H1 (cell line): ENCODE data around the gene MORC2. TPM values are rescaled to one million over a fixed set of nuclear protein-coding genes. Genes with fewer than 3 reads are reported as not detected.

Source experiments
- CTCF ChIA-PET: fragments of 300-600 bp; sonication (Branson Sonifier 250); formaldehyde crosslinking; loops from one replicate; lab custom pipeline; 2021; ENCODE audit not compliant: partially characterized antibody; lab: Charles Lee
- POLR2A ChIA-PET: fragments of 300-600 bp; sonication (Branson Sonifier 250); formaldehyde crosslinking; loops from one replicate; lab custom pipeline; 2021; ENCODE audit warnings: inconsistent platforms; ENCODE audit not compliant: partially characterized antibody; lab: Charles Lee
- DNase-seq, 2 experiments: peaks; one replicate each; pipeline versions ENCODE4 v3.0.0 to v3.0.0-alpha.2; 2010 to 2022; ENCODE audit warnings: low spot score in 2 of 2, low read depth in 1 of 2, mixed read lengths in 1 of 2
- FAIRE-seq: peaks from 2 replicates; lab custom pipeline; 2011; peaks lifted over from hg19 to GRCh38; lab: Jason Lieb, UNC
- H2AFZ ChIP-seq: 2 replicates; pipeline ENCODE4 v1.8.1; 2012; ENCODE audit warnings: low read length, inconsistent platforms
- H2AK5ac ChIP-seq: 2 replicates; pipeline ENCODE4 v1.6.1; 2013; ENCODE audit warnings: low read depth, low read length
- H2BK120ac ChIP-seq: replicated peaks from 2 replicates; pipeline ENCODE3; 2013; ENCODE audit warnings: low read depth, low read length, inconsistent platforms
- H2BK12ac ChIP-seq: 2 replicates; pipeline ENCODE4 v1.6.1; 2013; ENCODE audit warnings: low read depth, low read length
- H2BK15ac ChIP-seq: 2 replicates; pipeline ENCODE4 v1.6.1; 2013; ENCODE audit warnings: low read length
- H2BK20ac ChIP-seq: 2 replicates; pipeline ENCODE4 v1.6.1; 2013; ENCODE audit warnings: low read length
- H2BK5ac ChIP-seq: 2 replicates; pipeline ENCODE4 v1.6.1; 2013; ENCODE audit warnings: low read depth, low read length
- H3K14ac ChIP-seq: 2 replicates; pipeline ENCODE4 v1.6.1; 2013; ENCODE audit warnings: inconsistent platforms; ENCODE audit not compliant: insufficient read length
- H3K18ac ChIP-seq: 2 replicates; pipeline ENCODE4 v1.6.1; 2013; ENCODE audit warnings: low read length; ENCODE audit errors: extremely low read depth
- H3K23ac ChIP-seq: 2 replicates; pipeline ENCODE4 v1.6.1; 2013; ENCODE audit warnings: inconsistent platforms; ENCODE audit not compliant: insufficient read length
- H3K23me2 ChIP-seq: 2 replicates; pipeline ENCODE4 v1.6.1; 2013; ENCODE audit warnings: low read depth, low read length
- H3K27ac ChIP-seq: 2 replicates; pipeline ENCODE4 v1.6.1; 2011; ENCODE audit warnings: low read depth, low read length, inconsistent platforms
- H3K27me3 ChIP-seq, 4 experiments: replicated peaks in 1 of 4; 1 replicate in 1 of 4; 2 replicates in 3 of 4; pipeline versions ENCODE4 v1.6.1 to v1.8.1; 2011 to 2013; ENCODE audit warnings: low read length in 3 of 4, mild to moderate bottlenecking in 3 of 4, inconsistent platforms in 2 of 4, mixed read lengths in 2 of 4, moderate library complexity in 1 of 4; ENCODE audit not compliant: control insufficient read depth in 3 of 4, insufficient read depth in 3 of 4; ENCODE audit errors: extremely low read depth in 1 of 4
- H3K36me3 ChIP-seq, 4 experiments: 2 replicates each; pipeline versions ENCODE4 v1.6.1 to v1.8.1; 2011 to 2013; ENCODE audit warnings: mild to moderate bottlenecking in 4 of 4, low read length in 3 of 4, moderate library complexity in 2 of 4, control low read depth in 1 of 4, inconsistent platforms in 1 of 4; ENCODE audit not compliant: insufficient read depth in 4 of 4, control insufficient read depth in 2 of 4
- H3K4ac ChIP-seq: replicated peaks from 2 replicates; pipeline ENCODE3; 2013; ENCODE audit warnings: low read length, low read depth, mixed read lengths, inconsistent platforms; ENCODE audit not compliant: insufficient read length
- H3K4me1 ChIP-seq, 4 experiments: replicated peaks in 1 of 4; 1 replicate in 1 of 4; 2 replicates in 3 of 4; pipeline versions ENCODE4 v1.6.1 to v1.8.1; 2011 to 2013; ENCODE audit warnings: low read length in 3 of 4, inconsistent platforms in 2 of 4, mixed read lengths in 1 of 4; ENCODE audit not compliant: insufficient read depth in 4 of 4, control insufficient read depth in 3 of 4
- H3K4me2 ChIP-seq, 2 experiments: 2 replicates each; pipeline versions ENCODE4 v1.6.1 to v1.8.1; 2011 to 2013; ENCODE audit warnings: low read depth in 2 of 2, low read length in 2 of 2, control low read depth in 1 of 2, inconsistent platforms in 1 of 2, mild to moderate bottlenecking in 1 of 2; ENCODE audit not compliant: insufficient read depth in 1 of 2
- H3K4me3 ChIP-seq, 4 experiments: fragments of 200-600, 300-600 bp in 1 of 4; sonication (generic), shearing (Covaris generic), sonication (Bioruptor Twin) in 1 of 4; 2 replicates each; pipeline versions ENCODE4 v1.5.1 to v1.8.1; 2011 to 2016; ENCODE audit warnings: low read length in 4 of 4, low read depth in 3 of 4, control low read depth in 2 of 4, inconsistent platforms in 2 of 4, mild to moderate bottlenecking in 2 of 4, mixed read lengths in 1 of 4, moderate library complexity in 1 of 4; ENCODE audit not compliant: insufficient read depth in 2 of 4; ENCODE audit errors: extremely low read depth in 1 of 4
- H3K56ac ChIP-seq: replicated peaks from 2 replicates; pipeline ENCODE3; 2013; ENCODE audit warnings: low read depth, mild to moderate bottlenecking, mixed read lengths, low read length, inconsistent platforms; ENCODE audit not compliant: insufficient read length
- H3K79me1 ChIP-seq: 2 replicates; pipeline ENCODE4 v1.6.1; 2013; ENCODE audit warnings: low read depth, low read length, control low read depth
- H3K79me2 ChIP-seq, 2 experiments: 2 replicates each; pipeline versions ENCODE4 v1.6.1 to v1.8.1; 2012 to 2013; ENCODE audit warnings: low read length in 2 of 2, mild to moderate bottlenecking in 2 of 2, inconsistent platforms in 1 of 2; ENCODE audit not compliant: insufficient read depth in 2 of 2, control insufficient read depth in 1 of 2
- H3K9ac ChIP-seq, 4 experiments: replicated peaks in 1 of 4; 1 replicate in 1 of 4; 2 replicates in 3 of 4; pipeline versions ENCODE4 v1.6.1 to v1.8.1; 2011 to 2013; ENCODE audit warnings: low read depth in 3 of 4, low read length in 3 of 4, control low read depth in 2 of 4, mild to moderate bottlenecking in 2 of 4, moderate library complexity in 2 of 4, inconsistent platforms in 1 of 4; ENCODE audit errors: extremely low read depth in 1 of 4
- H3K9me3 ChIP-seq, 2 experiments: 2 replicates each; pipeline versions ENCODE4 v1.6.1 to v1.8.1; 2012 to 2013; ENCODE audit warnings: mild to moderate bottlenecking in 2 of 2, moderate library complexity in 2 of 2, control low read depth in 1 of 2, inconsistent platforms in 1 of 2, low read depth in 1 of 2, low read length in 1 of 2, mixed read lengths in 1 of 2; ENCODE audit not compliant: insufficient read depth in 2 of 2
- H4K20me1 ChIP-seq, 2 experiments: replicated peaks in 1 of 2; 2 replicates each; pipeline versions ENCODE3 to v1.8.1; 2011 to 2013; ENCODE audit warnings: inconsistent platforms in 2 of 2, low read length in 2 of 2, mild to moderate bottlenecking in 1 of 2; ENCODE audit not compliant: insufficient read depth in 2 of 2, control insufficient read depth in 1 of 2
- H4K5ac ChIP-seq: 2 replicates; pipeline ENCODE4 v1.6.1; 2013; ENCODE audit warnings: low read length, low read depth, mixed read lengths, inconsistent platforms; ENCODE audit not compliant: insufficient read length
- H4K8ac ChIP-seq: 2 replicates; pipeline ENCODE4 v1.8.0; 2013; ENCODE audit warnings: mild to moderate bottlenecking, moderate library complexity, low read length, inconsistent platforms; ENCODE audit not compliant: insufficient read depth; ENCODE audit errors: extremely low read depth
- H4K91ac ChIP-seq: replicated peaks from 2 replicates; pipeline ENCODE3; 2013; ENCODE audit warnings: low read length, mixed read lengths, inconsistent platforms; ENCODE audit not compliant: insufficient read length
- ATF2 ChIP-seq: IDR thresholded peaks from 2 replicates; pipeline ENCODE4 v1.6.1; 2012; ENCODE audit warnings: low read length, inconsistent platforms
- GABPA ChIP-seq: IDR thresholded peaks from 2 replicates; pipeline ENCODE4 v1.6.1; 2011; ENCODE audit warnings: mild to moderate bottlenecking, low read length, moderate library complexity, borderline replicate concordance; ENCODE audit not compliant: insufficient read depth
- MAFK ChIP-seq: IDR thresholded peaks from 2 replicates; pipeline ENCODE4 v1.6.1; 2012; ENCODE audit warnings: low read depth, mild to moderate bottlenecking, improper control_type of control experiment, low read length
- NRF1 ChIP-seq: IDR thresholded peaks from 2 replicates; pipeline ENCODE4 v1.6.1; 2011; ENCODE audit warnings: mild to moderate bottlenecking, low read depth, low read length, improper control_type of control experiment
- SP4 ChIP-seq: IDR thresholded peaks from 2 replicates; pipeline ENCODE4 v1.6.1; 2012; ENCODE audit warnings: low read length, inconsistent platforms
- TAF1 ChIP-seq: IDR thresholded peaks from 2 replicates; pipeline ENCODE4 v1.6.1; 2011; ENCODE audit warnings: mild to moderate bottlenecking, low read depth, low read length
- WGBS, 2 experiments: shearing (Covaris generic) in 1 of 2; methylation state at CpG; one replicate each; pipeline versions ENCODE4 v1.1.6 to v1.1.7; 2013 to 2015; ENCODE audit warnings: low lambda C conversion rate in 2 of 2, mixed read lengths in 2 of 2, inconsistent platforms in 1 of 2, low coverage in 1 of 2, missing lambda C conversion rate in 1 of 2; ENCODE audit not compliant: insufficient replicate concordance in 2 of 2, insufficient coverage in 1 of 2, insufficient read length in 1 of 2; ENCODE audit errors: extremely low coverage in 1 of 2, missing lambda C conversion rate in 1 of 2; 5-methylcytosine and 5-hydroxymethylcytosine counted together
- polyA plus RNA-seq, 7 experiments: library from polyadenylated mRNA; depleted of rRNA in 3 of 7; stranded (reverse) in 5 of 7; unstranded in 2 of 7; fragments of >200 nt in 5 of 7; fragments of 200-250 nt in 2 of 7; gene quantifications; 1 replicate in 5 of 7; 2 replicates in 1 of 7; 4 replicates in 1 of 7; pipeline versions ENCODE4 v1.2.1 to v1.2.3, GENCODE V29; 2011 to 2013; ENCODE audit warnings: missing spikeins in 2 of 7, mixed read lengths in 2 of 7
- total RNA-seq: library from RNA; stranded (reverse); fragmentation: NEBNext Ultra II Directional; extraction: Animal tissue kit (Norgen Biotek cat#: 25700); gene quantifications from 2 replicates; pipeline ENCODE4 v1.2.1, GENCODE V29; 2021

Gene MORC2
- total and polyA plus RNA-seq, 2 of the 8 experiments (the other 6 are each of a cell fraction or from before 2014, with no cell fraction given): 15.4 to 68.0 TPM

GRCh38 chr22:30903876-30904460 is 64.6 kb downstream of the MORC2 start:
- no peak overlapping the region for H4K5ac ChIP-seq
- H2BK20ac ChIP-seq: no peak overlapping the region
- ChIA-PET POLR2A (interaction anchor here (0.7 to 1.1 kb wide), 2 partner anchors 8 to 10 kb away, joined by 3 read pairs; no protein-coding TSS in a partner anchor), CTCF (interaction anchor here (0.6 to 1.8 kb wide), 4 partner anchors 13 to 349 kb away, joined by 3 to 7 read pairs (median 3); no protein-coding TSS in a partner anchor)
- H2BK12ac ChIP-seq: no peak overlapping the region
- 94% methylated on average over 6 of the region's 6 CpGs; no CpG with 5 or more reads in 1 of the 2 experiments for WGBS, 2 experiments
- H3K4me1 ChIP-seq: no peaks in the 10 kb centered on the region
- H3K4me3 ChIP-seq: no peak overlapping the region
- no peak overlapping the region for H2AK5ac ChIP-seq
- TF ChIP-seq ATF2: no peak
- TF ChIP-seq SP4: no peak
- no peak for TF ChIP-seq GABPA
- no peak for TF ChIP-seq MAFK
- TF ChIP-seq TAF1: no peak
- TF ChIP-seq NRF1: no peak
- no peak overlapping the region for H4K8ac ChIP-seq
- DNase-seq (peak in 1 of 2 experiments; percentile 26), FAIRE-seq (no peak)
- H2BK15ac ChIP-seq: no peak overlapping the region
- no peak overlapping the region for H3K23ac ChIP-seq
- no peak overlapping the region for H2AFZ ChIP-seq
- H3K79me1 ChIP-seq: no peaks in the 10 kb centered on the region
- no peak overlapping the region for H2BK5ac ChIP-seq
- H3K79me2 ChIP-seq: no peaks in the 10 kb centered on the region
- no peak overlapping the region for H3K4ac ChIP-seq
- no peak overlapping the region for H2BK120ac ChIP-seq
- H3K23me2 ChIP-seq: no peaks in the 10 kb centered on the region
- H3K9ac ChIP-seq: no peak overlapping the region
- no peak overlapping the region for H3K27ac ChIP-seq
- H3K9me3 ChIP-seq: no peaks in the 10 kb centered on the region
- H3K56ac ChIP-seq: no peak overlapping the region
- no peak overlapping the region for H3K4me2 ChIP-seq
- H4K20me1 ChIP-seq: no peaks in the 10 kb centered on the region
- H3K18ac ChIP-seq: no peak overlapping the region
- peaks cover 3 to 55% (median 20%) of the 10 kb centered on the region in 4 experiments; a peak in 6 of 8 replicates for H3K36me3 ChIP-seq
- H3K27me3 ChIP-seq: no peaks in the 10 kb centered on the region
- no peak overlapping the region for H3K14ac ChIP-seq
- no peak overlapping the region for H4K91ac ChIP-seq
